K562 (cell line): Measurements from ENCODE around the gene ZNF215. TPM values are rescaled to one million over a fixed set of nuclear protein-coding genes. Genes with fewer than 3 reads are reported as not detected.
A peak's percentile ranks its signal among the peaks of the same experiment; 100 is the strongest.

Source experiments
- BACH1 ChIP-seq: fragments of 200-800 bp; sonication (Bioruptor generic); IDR thresholded peaks from 2 replicates; pipeline ENCODE4 v1.6.1; 2016; ENCODE audit warnings: missing genetic modification characterization, missing compliant biosample characterization
- BHLHE40 ChIP-seq: IDR thresholded peaks from 2 replicates; pipeline ENCODE4 v1.6.1; 2011; ENCODE audit warnings: low read length, improper control_type of control experiment
- EGR1 ChIP-seq: fragments of 450-650 bp; conservative IDR thresholded peaks from 2 replicates; pipeline ENCODE4 v1.6.1; 2017; ENCODE audit warnings: mild to moderate bottlenecking
- GABPA ChIP-seq: fragments of 200-800 bp; sonication (Bioruptor generic); conservative IDR thresholded peaks from 2 replicates; pipeline ENCODE4 v1.6.1; 2016; ENCODE audit warnings: low read depth, missing genetic modification characterization, missing compliant biosample characterization
- HDAC2 ChIP-seq: fragments of 450-650 bp; IDR thresholded peaks from 2 replicates; pipeline ENCODE4 v1.6.1; 2016; ENCODE audit warnings: mild to moderate bottlenecking
- PRPF4 ChIP-seq: fragments of 200-400 bp; formaldehyde crosslinking; IDR thresholded peaks from one replicate; pipeline ENCODE4 v1.6.1; 2017; ENCODE audit warnings: low read length, low read depth, mild to moderate bottlenecking; ENCODE audit not compliant: insufficient read depth, poor library complexity, severe bottlenecking
- PTTG1 ChIP-seq: fragments of 450-650 bp; IDR thresholded peaks from 2 replicates; pipeline ENCODE4 v1.6.1; 2016; ENCODE audit warnings: low read depth, mild to moderate bottlenecking, missing genetic modification characterization, missing compliant biosample characterization
- RERE ChIP-seq: sonication (generic); formaldehyde crosslinking; IDR thresholded peaks from 2 replicates; pipeline ENCODE4 v1.8.0; 2023; ENCODE audit warnings: missing genetic modification reagents, mild to moderate bottlenecking, borderline replicate concordance
- SRSF3 ChIP-seq: fragments of 200-400 bp; formaldehyde crosslinking; IDR thresholded peaks from 2 replicates; pipeline ENCODE4 v1.6.1; 2016; ENCODE audit warnings: mild to moderate bottlenecking, low read length, moderate library complexity; ENCODE audit not compliant: insufficient read depth
- SRSF9 ChIP-seq: fragments of 200-400 bp; formaldehyde crosslinking; IDR thresholded peaks from 2 replicates; pipeline ENCODE4 v1.6.1; 2017; ENCODE audit warnings: low read depth, low read length, borderline replicate concordance
- ZNF717 ChIP-seq: fragments of 250-450 bp; sonication (Bioruptor Pico); IDR thresholded peaks from 2 replicates; pipeline ENCODE4 v1.5.0; 2021
- ZNF740 ChIP-seq, 3 experiments: fragments of 200-800 bp in 1 of 3; sonication (Bioruptor generic) in 1 of 3; sonication (generic) in 1 of 3; formaldehyde crosslinking in 1 of 3; IDR thresholded peaks; 2 replicates each; pipeline versions ENCODE4 v1.6.1 to v1.8.0; 2016 to 2022; ENCODE audit warnings: mild to moderate bottlenecking in 2 of 3, missing compliant biosample characterization in 2 of 3, missing genetic modification characterization in 2 of 3, missing genetic modification reagents in 1 of 3
- polyA plus RNA-seq, 8 experiments: library from polyadenylated mRNA; depleted of rRNA in 4 of 8; stranded (reverse) in 5 of 8; unstranded in 3 of 8; fragments of >200 nt; fragmentation: Nextera tagmentation in 2 of 8; fragmentation: Illumina TruSeq in 1 of 8; extraction: Ambion mirVana in 2 of 8; extraction: Trizol in 1 of 8; gene quantifications; 2 replicates each; pipeline versions ENCODE4 v1.2.1 to v1.2.3, GENCODE V29; 2011 to 2014; ENCODE audit warnings: inconsistent platforms in 1 of 8, missing spikeins in 1 of 8
- total RNA-seq, 7 experiments: library from RNA; depleted of rRNA in 6 of 7; stranded (reverse); fragments of >200 nt in 6 of 7; fragmentation: Illumina TruSeq in 2 of 7; extraction: Trizol in 2 of 7; gene quantifications; 2 replicates each; pipeline versions ENCODE4 v1.2.1 to v1.2.3, GENCODE V29; 2011 to 2021; ENCODE audit warnings: low replicate concordance in 1 of 7
- TF ChIP-seq, protein P1 (sequence below): sonication (generic); formaldehyde crosslinking; IDR thresholded peaks from 2 replicates; pipeline ENCODE4 v1.8.0; 2023; ENCODE audit warnings: mild to moderate bottlenecking, missing genetic modification reagents

The ZNF215 gene
- total and polyA plus RNA-seq, 9 of the 15 experiments (the other 6 are each of a cell fraction or from before 2014, with no cell fraction given), result 11.2 to 19.1 (median 14.2) TPM

- TF ChIP-seq RERE (CRISPR knock-in tag) (0 out of 2 replicates have a peak, but pooled peaks have one; percentile 90), BACH1 (tag) (peak; percentile 56; the same call in 1 of the 2 replicates), GABPA (tag) (peak; percentile 93), PRPF4 (no peak), EGR1 (peak; percentile 80), PTTG1 (tag) (no peak), SRSF3 (no peak), ZNF740 (CRISPR knock-in tag; IDR thresholded peaks at IDR 0.05) (no peak), ZNF740 (tag; IDR thresholded peaks at IDR 0.05) (no peak), ZNF717 (no peak), SRSF9 (no peak), HDAC2 (0 out of 2 replicates have a peak, but pooled peaks have one; percentile 35), BHLHE40 (peak; percentile 58; the same call in 1 of the 2 replicates)
- TF ChIP-seq, protein P1, sequence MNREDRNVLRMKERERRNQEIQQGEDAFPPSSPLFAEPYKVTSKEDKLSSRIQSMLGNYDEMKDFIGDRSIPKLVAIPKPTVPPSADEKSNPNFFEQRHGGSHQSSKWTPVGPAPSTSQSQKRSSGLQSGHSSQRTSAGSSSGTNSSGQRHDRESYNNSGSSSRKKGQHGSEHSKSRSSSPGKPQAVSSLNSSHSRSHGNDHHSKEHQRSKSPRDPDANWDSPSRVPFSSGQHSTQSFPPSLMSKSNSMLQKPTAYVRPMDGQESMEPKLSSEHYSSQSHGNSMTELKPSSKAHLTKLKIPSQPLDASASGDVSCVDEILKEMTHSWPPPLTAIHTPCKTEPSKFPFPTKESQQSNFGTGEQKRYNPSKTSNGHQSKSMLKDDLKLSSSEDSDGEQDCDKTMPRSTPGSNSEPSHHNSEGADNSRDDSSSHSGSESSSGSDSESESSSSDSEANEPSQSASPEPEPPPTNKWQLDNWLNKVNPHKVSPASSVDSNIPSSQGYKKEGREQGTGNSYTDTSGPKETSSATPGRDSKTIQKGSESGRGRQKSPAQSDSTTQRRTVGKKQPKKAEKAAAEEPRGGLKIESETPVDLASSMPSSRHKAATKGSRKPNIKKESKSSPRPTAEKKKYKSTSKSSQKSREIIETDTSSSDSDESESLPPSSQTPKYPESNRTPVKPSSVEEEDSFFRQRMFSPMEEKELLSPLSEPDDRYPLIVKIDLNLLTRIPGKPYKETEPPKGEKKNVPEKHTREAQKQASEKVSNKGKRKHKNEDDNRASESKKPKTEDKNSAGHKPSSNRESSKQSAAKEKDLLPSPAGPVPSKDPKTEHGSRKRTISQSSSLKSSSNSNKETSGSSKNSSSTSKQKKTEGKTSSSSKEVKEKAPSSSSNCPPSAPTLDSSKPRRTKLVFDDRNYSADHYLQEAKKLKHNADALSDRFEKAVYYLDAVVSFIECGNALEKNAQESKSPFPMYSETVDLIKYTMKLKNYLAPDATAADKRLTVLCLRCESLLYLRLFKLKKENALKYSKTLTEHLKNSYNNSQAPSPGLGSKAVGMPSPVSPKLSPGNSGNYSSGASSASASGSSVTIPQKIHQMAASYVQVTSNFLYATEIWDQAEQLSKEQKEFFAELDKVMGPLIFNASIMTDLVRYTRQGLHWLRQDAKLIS (CRISPR knock-in tag), result 0 out of 2 replicates have a peak, but pooled peaks have one; percentile 65
Measured at GRCh38 chr11:6926208-6927029, at the start of gene ZNF215 (continued).
